OCI-LY7 (cell line): ENCODE data around the gene CYP2W1.

Experiments
- EZH2phosphoT487 ChIP-seq: fragments of 200-600 bp; sonication (generic); IDR thresholded peaks from 2 replicates; pipeline ENCODE4 v1.6.1; 2018; ENCODE audit warnings: low read depth, borderline replicate concordance, mild to moderate bottlenecking, mixed run types, antibody characterized with exemption, low read length, moderate library complexity, mixed read lengths
- TF ChIP-seq, protein P1 (sequence below): fragments of 200-600 bp; sonication (generic); conservative IDR thresholded peaks from 2 replicates; pipeline ENCODE4 v1.5.1; 2014; ENCODE audit warnings: mild to moderate bottlenecking, antibody characterized with exemption, low read length, moderate library complexity, mixed read lengths

DNA sequence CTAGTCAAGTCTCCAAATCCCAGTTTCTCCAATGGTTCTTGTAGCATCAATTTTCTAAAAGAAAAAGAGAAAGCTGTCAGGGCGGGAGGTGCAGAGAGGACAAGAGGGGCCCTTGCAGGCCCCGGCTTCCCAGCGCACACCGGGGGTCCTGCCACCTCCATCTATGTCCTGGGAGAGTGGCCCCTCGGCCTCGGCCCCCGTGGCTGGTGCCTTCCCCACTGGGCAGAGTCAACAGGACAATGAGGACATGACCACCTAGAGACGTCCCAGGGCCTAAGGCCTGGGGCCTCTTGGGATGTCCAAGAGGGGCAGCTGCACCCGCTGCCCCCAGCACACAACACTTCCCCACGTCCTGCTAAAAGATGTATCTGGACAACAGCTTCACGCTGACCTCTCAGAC, 13.6 kb upstream of the CYP2W1 start:
- TF ChIP-seq, protein P1, sequence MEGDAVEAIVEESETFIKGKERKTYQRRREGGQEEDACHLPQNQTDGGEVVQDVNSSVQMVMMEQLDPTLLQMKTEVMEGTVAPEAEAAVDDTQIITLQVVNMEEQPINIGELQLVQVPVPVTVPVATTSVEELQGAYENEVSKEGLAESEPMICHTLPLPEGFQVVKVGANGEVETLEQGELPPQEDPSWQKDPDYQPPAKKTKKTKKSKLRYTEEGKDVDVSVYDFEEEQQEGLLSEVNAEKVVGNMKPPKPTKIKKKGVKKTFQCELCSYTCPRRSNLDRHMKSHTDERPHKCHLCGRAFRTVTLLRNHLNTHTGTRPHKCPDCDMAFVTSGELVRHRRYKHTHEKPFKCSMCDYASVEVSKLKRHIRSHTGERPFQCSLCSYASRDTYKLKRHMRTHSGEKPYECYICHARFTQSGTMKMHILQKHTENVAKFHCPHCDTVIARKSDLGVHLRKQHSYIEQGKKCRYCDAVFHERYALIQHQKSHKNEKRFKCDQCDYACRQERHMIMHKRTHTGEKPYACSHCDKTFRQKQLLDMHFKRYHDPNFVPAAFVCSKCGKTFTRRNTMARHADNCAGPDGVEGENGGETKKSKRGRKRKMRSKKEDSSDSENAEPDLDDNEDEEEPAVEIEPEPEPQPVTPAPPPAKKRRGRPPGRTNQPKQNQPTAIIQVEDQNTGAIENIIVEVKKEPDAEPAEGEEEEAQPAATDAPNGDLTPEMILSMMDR = no peak
- no peak for TF ChIP-seq EZH2phosphoT487
